ENCODE data around the gene SLC66A1.
A peak's percentile ranks its signal among the peaks of the same experiment; 100 is the strongest.

- no peak for TF ChIP-seq STAT6 (CRISPR knock-in tag; IDR thresholded peaks at IDR 0.05)
- TF ChIP-seq MTA2 (IDR thresholded peaks at IDR 0.05; ENCODE audit: low read depth) = no peak
- TF ChIP-seq MTA3 (IDR thresholded peaks at IDR 0.05; ENCODE audit: borderline replicate concordance) = peak; percentile 67
- TF ChIP-seq ZNF589 (CRISPR knock-in tag; IDR thresholded peaks at IDR 0.05; ENCODE audit: low read depth) = peak; percentile 77; the same call in 1 of the 2 replicates
Measured at GRCh38 chr1:19311931-19312781, at the start of gene SLC66A1, which contains the start of gene AKR7A2.

Measured in K562 (cell line).